ENCODE measurements around the gene RNF220.

Gene RNF220

GRCh38 chr1:44405031-44405797 is at the start of gene RNF220:
Gene RNF220, plus strand, starts transcription at chr1:44405255.
- peak in 1 of 2 donors; percentile 23 for DNase-seq (ENCODE audit: low read depth in 2 of 2)

DNA sequence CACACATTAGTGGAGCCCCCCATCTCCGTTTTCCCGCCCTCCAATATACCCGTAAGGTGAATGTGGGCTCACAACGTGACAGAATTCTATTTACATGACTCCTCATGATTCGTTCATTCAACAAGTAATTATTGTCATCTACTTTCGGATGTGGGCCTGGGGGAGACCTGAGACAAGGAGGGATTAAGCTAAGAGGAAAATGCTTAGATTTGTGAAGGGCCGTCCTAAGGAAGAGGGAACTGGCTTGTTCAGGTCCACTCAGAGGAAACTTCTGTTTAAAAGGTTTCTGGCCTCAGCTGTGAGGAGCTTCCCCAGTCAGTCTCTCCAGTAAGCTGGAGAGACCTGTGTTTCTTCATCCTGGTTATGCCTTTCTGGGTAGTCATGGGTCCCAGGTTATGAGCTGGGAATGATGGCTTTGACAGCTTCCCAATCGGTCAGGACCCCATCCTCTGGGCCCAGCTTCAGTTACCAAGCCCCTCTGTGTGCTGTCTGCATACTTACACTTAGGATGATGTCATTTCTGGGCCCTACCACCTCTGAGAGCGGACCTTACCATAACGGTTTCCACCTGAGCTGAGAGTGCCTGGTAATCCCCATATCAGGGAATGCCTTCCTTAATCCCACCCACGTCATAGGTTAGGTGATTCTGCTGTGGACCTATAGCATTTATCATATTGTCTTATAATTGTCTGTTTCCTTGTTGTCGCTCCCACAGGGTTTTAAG is 49.3 kb upstream of the RNF220 start:
- DNase-seq (ENCODE audit: low read depth in 2 of 2): no peak

DNA sequence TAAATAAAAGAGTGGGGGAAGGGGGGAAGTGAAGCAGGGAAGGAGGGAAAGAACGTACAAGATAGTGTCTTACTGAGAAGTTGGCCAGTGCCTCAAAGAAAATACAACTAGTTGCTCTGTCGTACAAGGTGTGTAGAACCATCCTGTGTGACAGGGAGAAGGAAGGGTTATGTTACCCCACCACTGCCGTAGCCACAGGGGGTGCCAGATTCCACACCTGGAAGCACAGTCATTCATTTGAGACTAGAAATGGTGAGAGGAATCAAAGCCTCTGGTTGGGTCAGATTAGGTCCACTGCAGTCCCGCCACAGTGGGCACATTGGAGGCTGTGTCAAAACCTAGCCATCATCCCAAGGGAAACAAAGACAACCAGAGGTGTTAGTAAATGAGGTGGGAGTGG is 47.3 kb upstream of the RNF220 start:
- no peak for DNase-seq (ENCODE audit: low read depth in 2 of 2)

DNA sequence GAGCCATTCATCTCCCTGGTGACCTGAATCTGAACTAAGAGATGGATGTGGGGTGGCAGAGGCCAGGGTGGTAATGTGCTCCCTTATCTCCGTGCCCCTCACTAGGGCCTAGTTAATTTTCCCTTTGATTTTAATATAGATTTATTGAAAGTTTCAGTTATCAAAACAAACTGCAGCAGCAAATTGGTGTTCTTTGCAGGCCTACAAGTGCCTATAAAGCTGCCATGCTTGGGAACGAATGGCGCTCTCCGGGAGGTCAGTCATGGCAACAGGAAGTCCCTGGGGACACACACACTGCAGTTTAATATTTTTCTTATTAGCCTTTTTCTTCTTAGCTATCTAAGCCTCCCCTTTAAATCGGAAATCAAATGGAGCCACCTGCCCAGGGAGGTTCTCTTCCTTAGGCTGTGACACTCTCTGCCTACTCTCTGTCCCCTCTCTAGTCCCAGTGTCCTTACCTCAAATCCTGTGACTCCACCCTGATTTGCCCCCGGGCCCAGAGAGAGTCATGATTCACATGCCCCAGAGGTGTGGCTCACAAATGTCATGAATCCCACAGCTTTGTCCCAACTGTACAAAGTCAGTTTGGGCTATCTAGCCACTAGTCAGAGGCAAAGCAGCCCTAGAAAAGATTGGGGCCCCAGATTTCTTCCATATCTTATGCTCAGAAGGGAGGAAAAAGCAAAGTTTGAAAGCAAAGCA is 45.7 kb upstream of the RNF220 start:
- DNase-seq (ENCODE audit: low read depth in 2 of 2): no peak

GRCh38 chr1:44361478-44361877 is 43.6 kb upstream of the RNF220 start:
- no peak for DNase-seq (ENCODE audit: low read depth in 2 of 2)

DNA sequence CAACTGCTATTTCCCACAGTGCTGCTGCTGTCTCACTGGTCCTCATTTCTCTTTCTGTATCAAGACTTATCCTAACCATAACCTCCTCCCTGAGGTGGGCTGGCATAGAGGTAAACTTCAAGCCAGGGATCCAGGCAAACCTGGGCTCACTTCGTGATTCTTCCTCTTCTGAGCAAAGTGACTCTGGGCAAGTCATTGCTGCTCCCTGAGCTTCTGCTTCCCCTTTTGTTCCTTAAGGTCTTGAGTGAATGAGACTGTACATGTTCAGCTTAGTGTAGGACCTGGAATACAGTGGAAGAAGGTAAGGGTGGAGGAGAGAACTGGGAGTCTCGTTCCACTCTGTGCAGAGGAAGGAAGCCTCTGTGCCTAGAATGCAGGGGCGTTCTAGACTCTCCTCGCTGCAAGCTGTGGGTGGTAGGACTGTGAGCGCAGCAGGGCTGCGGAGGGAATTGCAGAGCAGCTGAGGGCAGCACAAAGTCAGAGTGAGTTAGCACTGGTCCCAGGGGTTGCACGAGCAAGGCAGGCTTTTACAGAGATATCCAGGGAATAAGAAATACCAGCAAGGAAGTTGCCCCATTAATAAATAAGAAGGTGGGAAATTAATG is 38.6 kb upstream of the RNF220 start:
- DNase-seq (ENCODE audit: low read depth in 2 of 2): no peak

GRCh38 chr1:44367944-44368343 is 37.1 kb upstream of the RNF220 start:
- no peak for DNase-seq (ENCODE audit: low read depth in 2 of 2)

- DNase-seq (ENCODE audit: low read depth in 2 of 2): no peak
These were observed 36.4 kb upstream of the RNF220 start for GRCh38 chr1:44368471-44369151.

DNA sequence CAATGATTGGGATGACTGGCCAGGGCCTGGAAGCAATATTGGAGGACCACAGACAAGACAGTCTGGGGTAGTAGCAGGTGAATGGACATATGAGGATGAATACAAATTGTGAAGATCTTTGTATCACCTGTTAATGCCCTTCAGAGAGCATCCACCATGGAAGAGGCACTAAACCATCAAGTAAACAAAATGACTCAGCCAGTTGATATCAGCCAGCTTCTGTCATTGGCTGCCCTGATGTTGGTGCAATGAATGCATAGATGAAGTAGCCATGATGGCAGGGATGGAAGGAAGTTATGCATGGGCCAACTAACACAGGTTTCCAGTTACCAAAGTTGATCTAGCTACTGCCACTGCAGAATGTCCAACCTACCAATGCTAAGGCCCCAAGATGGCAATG is 33.8 kb upstream of the RNF220 start:
- DNase-seq (ENCODE audit: low read depth in 2 of 2): no peak

DNA sequence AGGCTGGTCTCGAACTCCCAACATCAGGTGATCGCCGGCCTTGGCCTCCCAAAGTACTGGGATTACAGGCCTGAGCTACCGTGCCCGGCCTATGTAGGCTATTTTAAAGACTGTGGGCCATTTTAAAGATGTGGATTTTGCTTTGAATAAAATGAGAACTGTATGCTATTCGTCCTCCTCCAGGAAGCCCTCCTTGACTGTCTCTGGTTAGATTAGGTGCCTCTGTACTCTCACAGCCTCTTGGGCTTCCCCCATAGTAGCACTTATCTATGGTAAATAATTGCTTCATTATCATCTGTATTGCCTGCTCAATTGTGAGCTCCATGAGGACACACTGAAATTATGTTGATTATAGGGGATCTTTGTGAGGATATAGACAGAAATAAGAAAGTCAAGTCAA is 29.5 kb upstream of the RNF220 start:
- DNase-seq (ENCODE audit: low read depth in 2 of 2): no peak

DNA sequence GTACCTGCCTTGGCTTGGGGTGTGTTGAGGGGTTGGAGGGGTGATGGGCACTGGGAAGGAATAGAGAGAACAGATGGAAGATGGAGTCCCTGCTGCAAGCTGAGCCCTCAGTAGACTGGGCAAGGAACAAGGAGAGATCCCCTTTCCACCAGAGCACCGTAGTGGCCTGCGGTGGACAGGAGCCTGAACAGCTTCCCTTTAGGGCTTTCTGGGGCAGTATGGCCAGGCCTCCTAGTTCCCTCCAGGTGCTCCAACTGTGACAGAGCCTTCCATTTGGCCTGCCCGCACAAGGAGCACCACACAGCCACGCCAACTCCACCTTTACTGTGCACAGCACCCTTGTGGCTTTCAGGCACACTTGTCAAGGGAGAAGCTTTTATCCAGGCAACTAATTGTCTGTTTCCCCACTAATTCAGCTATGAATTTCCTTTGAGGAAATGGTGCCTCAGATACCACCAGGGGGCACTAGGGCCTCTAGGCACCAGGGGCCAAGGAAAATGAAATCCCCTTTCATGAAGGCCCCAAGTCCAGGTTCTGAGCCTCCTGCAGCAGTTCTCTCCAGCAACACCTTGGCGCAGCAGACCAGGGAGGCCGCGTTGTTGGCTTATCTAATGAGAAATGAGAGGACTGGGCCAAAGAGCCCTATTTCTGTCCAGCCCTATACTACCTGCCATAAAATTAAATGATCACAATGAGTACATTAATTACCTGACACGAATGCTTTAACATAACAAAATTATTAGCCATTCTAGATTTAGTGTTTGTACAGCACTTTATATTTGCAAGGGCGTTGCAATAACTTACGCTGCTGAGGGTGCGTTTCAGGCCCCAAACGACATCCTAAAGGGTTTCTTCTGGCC is 26.9 kb upstream of the RNF220 start:
- DNase-seq (ENCODE audit: low read depth in 2 of 2): peak; percentile 34 to 42

DNA sequence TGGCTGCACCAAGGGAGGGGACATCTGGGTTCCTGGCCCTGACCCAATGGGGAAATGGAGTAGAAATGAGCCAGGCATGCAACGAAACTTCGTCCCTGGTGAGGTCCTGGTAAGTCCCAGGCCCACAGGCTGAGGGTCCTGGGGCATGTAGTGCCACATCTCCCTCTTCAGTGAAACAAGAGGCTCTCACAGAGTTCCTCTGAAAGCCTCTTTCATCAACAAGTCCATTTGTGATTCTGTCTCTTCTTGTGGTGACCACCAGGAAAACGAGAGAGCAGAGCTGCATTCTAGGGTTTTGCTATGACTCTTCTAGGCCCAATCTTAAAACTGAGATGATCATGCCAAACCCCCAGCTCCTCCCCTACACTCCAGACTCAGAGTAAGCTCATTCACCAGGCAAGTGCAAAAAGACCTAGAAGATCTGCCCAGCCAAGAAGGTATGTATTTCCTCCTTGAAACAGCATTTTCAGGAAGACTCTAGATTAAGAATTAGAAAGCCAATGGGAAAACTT is 24.3 kb upstream of the RNF220 start:
- no peak for DNase-seq (ENCODE audit: low read depth in 2 of 2)

- no peak for DNase-seq (ENCODE audit: low read depth in 2 of 2)
These were observed 16.5 kb upstream of the RNF220 start for GRCh38 chr1:44388551-44388950.

DNA sequence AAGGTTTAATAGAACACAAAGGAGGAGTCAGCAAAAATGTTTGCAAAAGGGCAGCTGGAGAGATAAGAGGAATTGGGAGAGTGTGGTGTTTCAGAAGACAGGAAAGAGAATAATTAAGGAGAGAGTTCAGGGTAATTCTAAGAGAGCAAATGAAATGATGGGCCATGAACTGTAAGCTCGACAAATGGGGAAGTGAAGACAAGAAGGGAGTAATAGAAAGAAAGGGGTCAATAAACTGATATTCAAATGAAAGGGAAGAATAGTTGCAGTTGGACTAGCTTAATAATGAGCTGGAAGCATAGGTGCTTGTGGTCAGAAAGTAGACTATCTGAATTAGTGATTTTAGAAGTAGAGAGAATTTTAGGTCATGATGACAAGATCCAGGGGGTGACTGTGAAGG is 15.6 kb upstream of the RNF220 start:
- DNase-seq (ENCODE audit: low read depth in 2 of 2): no peak

DNA sequence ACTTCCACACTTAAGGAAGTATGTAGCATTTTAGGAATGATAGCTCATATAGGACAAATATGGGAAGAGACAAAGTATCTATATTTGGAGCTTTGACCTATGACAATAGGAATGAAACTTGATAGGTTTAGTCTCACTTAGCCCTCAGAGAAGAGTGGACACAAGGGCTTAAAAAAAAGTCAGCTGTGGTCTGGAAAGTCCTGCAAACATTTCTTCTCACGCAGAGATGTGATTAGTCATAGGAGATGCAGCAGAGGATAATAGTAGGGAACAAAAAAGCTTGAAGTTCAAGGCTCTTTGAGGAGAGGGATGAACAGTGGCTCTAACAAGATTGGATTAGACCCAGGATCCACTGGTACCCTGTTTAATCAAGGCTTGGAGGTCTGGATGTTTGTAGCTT is 14.8 kb upstream of the RNF220 start:
- DNase-seq (ENCODE audit: low read depth in 2 of 2): no peak

- no peak for DNase-seq (ENCODE audit: low read depth in 2 of 2)
These were observed 3.5 kb upstream of the RNF220 start for GRCh38 chr1:44401256-44402228.

DNA sequence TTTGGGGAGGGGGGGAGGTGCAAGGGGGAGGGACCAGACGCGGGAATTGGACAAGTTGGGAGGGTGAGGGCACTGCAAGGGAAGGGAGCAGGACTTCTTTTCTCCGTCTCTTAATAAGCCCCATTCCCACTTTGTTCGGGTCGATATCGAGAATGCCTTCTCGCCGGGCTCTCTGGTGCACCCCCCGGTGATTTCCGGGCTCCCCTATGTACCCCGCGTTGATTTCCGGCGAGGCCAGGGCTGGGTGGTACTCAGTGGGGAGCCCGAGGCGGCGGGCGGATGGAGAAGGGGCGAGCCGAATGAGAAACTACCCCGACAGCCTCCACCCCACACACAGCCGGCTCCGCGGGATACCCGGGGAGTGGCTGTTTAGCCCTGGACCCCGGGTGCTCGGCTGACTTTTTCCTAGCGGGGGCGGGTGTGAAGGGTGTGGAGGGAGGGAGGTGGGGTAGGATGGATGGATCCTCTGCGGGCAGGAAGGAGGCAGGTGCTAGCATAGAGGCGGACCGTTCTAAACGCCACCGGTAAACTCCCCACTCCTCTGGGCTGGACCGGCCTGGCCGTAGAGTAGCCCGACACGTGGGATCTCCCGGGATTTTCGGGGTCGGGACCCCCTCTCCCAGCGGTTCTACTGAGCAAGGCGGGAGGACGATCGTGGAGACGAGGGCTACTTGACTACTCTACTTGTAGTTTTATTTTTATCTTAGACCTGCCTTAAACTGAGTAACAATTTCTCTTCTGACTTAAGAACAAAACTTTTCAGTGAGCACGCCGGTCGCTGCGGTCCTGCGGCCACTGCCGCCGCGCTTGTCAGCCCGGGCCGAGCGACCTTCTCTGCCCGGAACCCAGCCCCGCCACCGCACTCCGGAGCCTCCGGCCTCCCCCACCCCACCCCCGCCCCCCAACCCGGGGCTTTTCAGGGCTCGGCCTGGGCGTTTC is 1.0 kb downstream of the RNF220 start:
- DNase-seq (ENCODE audit: low read depth in 2 of 2): no peak

- no peak for DNase-seq (ENCODE audit: low read depth in 2 of 2)
These were observed 1.8 kb downstream of the RNF220 start for GRCh38 chr1:44406737-44407429.

Data from stimulated activated CD4-positive, alpha-beta T cell treated with anti-CD3 and anti-CD28 coated beads, Interleukin-4, amount 100 ng/mL, for 48 hours (primary cell).